SK-N-SH (cell line): Measurements from ENCODE around the gene ABLIM2. TPM values are rescaled to one million over a fixed set of nuclear protein-coding genes. Genes with fewer than 3 reads are reported as not detected.

Experiments used
- CTCF ChIA-PET: fragments of 300-600, 350-600 bp; formaldehyde crosslinking; extraction: SDS; loops from one replicate; lab custom pipeline; 2021; lab: Yijun Ruan, JAX
- POLR2A ChIA-PET: fragments of 350-600 bp; sonication (Branson Sonifier 250); formaldehyde crosslinking; extraction: SDS; loops from one replicate; lab custom pipeline; 2020; ENCODE audit warnings: antibody characterized with exemption, inconsistent platforms; lab: Yijun Ruan, JAX
- DNase-seq: peaks from one replicate; pipeline ENCODE4 v3.0.0; 2012
- H2AFZ ChIP-seq: fragments of 200-600 bp; sonication (generic); 2 replicates; pipeline ENCODE4 v1.8.1; 2016; ENCODE audit warnings: antibody characterized with exemption, mild to moderate bottlenecking, low read depth
- H3F3A ChIP-seq: fragments of 200-600 bp; sonication (generic); replicated peaks from 2 replicates; pipeline ENCODE3; 2016; ENCODE audit warnings: antibody characterized with exemption, mild to moderate bottlenecking; ENCODE audit not compliant: insufficient read depth
- H3K27ac ChIP-seq, 2 experiments: fragments of 200-500 bp in 1 of 2; fragments of 200-600 bp in 1 of 2; sonication (Bioruptor generic) in 1 of 2; sonication (generic), shearing (Covaris generic) in 1 of 2; 2 replicates each; pipeline versions ENCODE4 v1.5.1 to v1.6.1; 2014 to 2016; ENCODE audit warnings: low read depth in 2 of 2, inconsistent platforms in 1 of 2, low read length in 1 of 2, mild to moderate bottlenecking in 1 of 2, mixed read lengths in 1 of 2
- H3K27me3 ChIP-seq: fragments of 200-600 bp; sonication (generic), shearing (Covaris generic); 2 replicates; pipeline ENCODE4 v1.6.1; 2016; ENCODE audit warnings: mixed run types; ENCODE audit not compliant: insufficient read depth
- H3K36me3 ChIP-seq, 2 experiments: fragments of 200-500 bp in 1 of 2; fragments of 200-600 bp in 1 of 2; sonication (Bioruptor generic) in 1 of 2; sonication (generic) in 1 of 2; replicated peaks in 1 of 2; 2 replicates each; pipeline versions ENCODE3 to v1.5.1; 2014 to 2016; ENCODE audit warnings: low read length in 1 of 2, mild to moderate bottlenecking in 1 of 2; ENCODE audit not compliant: insufficient read depth in 2 of 2, control insufficient read depth in 1 of 2
- H3K4me1 ChIP-seq, 2 experiments: fragments of 200-500 bp in 1 of 2; fragments of 200-600 bp in 1 of 2; sonication (Bioruptor generic) in 1 of 2; sonication (generic), shearing (Covaris generic) in 1 of 2; 2 replicates each; pipeline versions ENCODE4 v1.5.1 to v1.6.1; 2014 to 2016; ENCODE audit warnings: low read depth in 1 of 2, low read length in 1 of 2, mixed run types in 1 of 2; ENCODE audit not compliant: insufficient read depth in 2 of 2, control insufficient read depth in 1 of 2
- H3K4me2 ChIP-seq: fragments of 200-600 bp; sonication (generic), shearing (Covaris generic); 2 replicates; pipeline ENCODE4 v1.6.1; 2017; ENCODE audit warnings: mixed run types
- H3K4me3 ChIP-seq, 2 experiments: fragments of 200-500 bp in 1 of 2; fragments of 200-600 bp in 1 of 2; sonication (Bioruptor generic) in 1 of 2; sonication (generic), shearing (Covaris generic) in 1 of 2; 2 replicates each; pipeline versions ENCODE4 v1.5.1 to v1.8.1; 2014 to 2016; ENCODE audit warnings: low read depth in 2 of 2, inconsistent platforms in 1 of 2, low read length in 1 of 2, mild to moderate bottlenecking in 1 of 2, mixed read lengths in 1 of 2, moderate library complexity in 1 of 2
- H3K79me2 ChIP-seq: fragments of 200-600 bp; sonication (generic); 2 replicates; pipeline ENCODE4 v1.8.1; 2017; ENCODE audit warnings: mild to moderate bottlenecking; ENCODE audit not compliant: insufficient read depth
- H3K9ac ChIP-seq: fragments of 200-600 bp; sonication (generic); 2 replicates; pipeline ENCODE4 v1.6.1; 2017; ENCODE audit warnings: mixed run types
- H3K9me2 ChIP-seq: fragments of 200-600 bp; sonication (generic); 2 replicates; pipeline ENCODE4 v1.6.1; 2017; ENCODE audit warnings: mixed run types
- H3K9me3 ChIP-seq: fragments of 200-600 bp; sonication (generic); 2 replicates; pipeline ENCODE4 v1.6.1; 2017; ENCODE audit warnings: mixed run types, mild to moderate bottlenecking, moderate library complexity
- H4K20me1 ChIP-seq: fragments of 200-600 bp; sonication (generic); 2 replicates; pipeline ENCODE4 v1.6.1; 2017; ENCODE audit warnings: mild to moderate bottlenecking, mixed run types; ENCODE audit not compliant: insufficient read depth
- EZH2phosphoT487 ChIP-seq: fragments of 200-600 bp; sonication (generic); IDR thresholded peaks from 2 replicates; pipeline ENCODE4 v1.6.1; 2017; ENCODE audit warnings: low read depth, mixed run types, mild to moderate bottlenecking, antibody characterized with exemption, moderate library complexity, borderline replicate concordance
- FOXJ3 ChIP-seq: sonication (generic); formaldehyde crosslinking; IDR thresholded peaks from 2 replicates; pipeline ENCODE4 v1.5.1; 2020; ENCODE audit warnings: mild to moderate bottlenecking, missing genetic modification reagents
- GABPA ChIP-seq: IDR thresholded peaks from 2 replicates; pipeline ENCODE4 v1.4.0; 2012; ENCODE audit warnings: low read depth, mild to moderate bottlenecking
- GATA2 ChIP-seq: sonication (generic); formaldehyde crosslinking; IDR thresholded peaks from 2 replicates; pipeline ENCODE4 v1.5.0; 2020; ENCODE audit warnings: mild to moderate bottlenecking, missing genetic modification reagents
- JUND ChIP-seq: IDR thresholded peaks from 2 replicates; pipeline ENCODE4 v1.4.0; 2012
- NFIC ChIP-seq: IDR thresholded peaks from 2 replicates; pipeline ENCODE4 v1.4.0; 2012; ENCODE audit warnings: borderline replicate concordance
- RAD21 ChIP-seq: IDR thresholded peaks from 2 replicates; pipeline ENCODE4 v1.6.1; 2012; ENCODE audit warnings: mild to moderate bottlenecking, low read length
- RFX5 ChIP-seq: IDR thresholded peaks from 2 replicates; pipeline ENCODE4 v1.6.1; 2012; ENCODE audit warnings: mild to moderate bottlenecking, improper control_type of control experiment, low read length
- RXRA ChIP-seq: IDR thresholded peaks from 2 replicates; pipeline ENCODE4 v1.4.0; 2012; ENCODE audit warnings: low read depth, mild to moderate bottlenecking, borderline replicate concordance
- SIN3A ChIP-seq: IDR thresholded peaks from 2 replicates; pipeline ENCODE4 v1.6.1; 2012; ENCODE audit warnings: low read depth, mild to moderate bottlenecking, low read length, moderate library complexity, borderline replicate concordance
- SMC3 ChIP-seq: IDR thresholded peaks from 2 replicates; pipeline ENCODE4 v1.6.1; 2012; ENCODE audit warnings: low read depth, low read length, improper control_type of control experiment
- TAF1 ChIP-seq: IDR thresholded peaks from 2 replicates; pipeline ENCODE4 v1.6.1; 2012; ENCODE audit warnings: low read depth, mild to moderate bottlenecking, low read length, moderate library complexity, borderline replicate concordance
- TEAD4 ChIP-seq: IDR thresholded peaks from 2 replicates; pipeline ENCODE4 v1.4.0; 2012; ENCODE audit warnings: mild to moderate bottlenecking, borderline replicate concordance; ENCODE audit not compliant: insufficient read depth
- WGBS: methylation state at CpG from one replicate; pipeline ENCODE4 v1.1.6; 2017; ENCODE audit warnings: low lambda C conversion rate; 5-methylcytosine and 5-hydroxymethylcytosine counted together
- polyA plus RNA-seq, 3 experiments: library from polyadenylated mRNA; depleted of rRNA; stranded (reverse); fragments of >200 nt; gene quantifications; 2 replicates each; pipeline ENCODE4 v1.2.3, GENCODE V29; 2012
- TF ChIP-seq, protein P1 (sequence below): IDR thresholded peaks from 2 replicates; pipeline ENCODE4 v1.6.1; 2012; ENCODE audit warnings: mild to moderate bottlenecking, low read depth, low read length, moderate library complexity
- TF ChIP-seq, protein P2 (sequence below): fragments of 150-350 bp; IDR thresholded peaks from 2 replicates; pipeline ENCODE4 v1.6.1; 2017; ENCODE audit warnings: antibody characterized with exemption, low read length, low read depth, borderline replicate concordance
- TF ChIP-seq, protein P3 (sequence below): fragments of 150-350 bp; IDR thresholded peaks from 2 replicates; pipeline ENCODE4 v1.6.1; 2016; ENCODE audit warnings: mild to moderate bottlenecking, low read depth, low read length
- TF ChIP-seq, protein P4 (sequence below): fragments of 200-600 bp; sonication (generic); IDR thresholded peaks from 2 replicates; pipeline ENCODE4 v1.6.1; 2017; ENCODE audit warnings: antibody characterized with exemption, mild to moderate bottlenecking, moderate library complexity
- TF ChIP-seq, protein P5 (sequence below): IDR thresholded peaks from 2 replicates; pipeline ENCODE4 v1.4.0; 2012; ENCODE audit warnings: low read depth, borderline replicate concordance

The ABLIM2 gene
- polyA plus RNA-seq, 1 of the 3 experiments (the other 2 are of a cell fraction): 0.53 TPM

DNA sequence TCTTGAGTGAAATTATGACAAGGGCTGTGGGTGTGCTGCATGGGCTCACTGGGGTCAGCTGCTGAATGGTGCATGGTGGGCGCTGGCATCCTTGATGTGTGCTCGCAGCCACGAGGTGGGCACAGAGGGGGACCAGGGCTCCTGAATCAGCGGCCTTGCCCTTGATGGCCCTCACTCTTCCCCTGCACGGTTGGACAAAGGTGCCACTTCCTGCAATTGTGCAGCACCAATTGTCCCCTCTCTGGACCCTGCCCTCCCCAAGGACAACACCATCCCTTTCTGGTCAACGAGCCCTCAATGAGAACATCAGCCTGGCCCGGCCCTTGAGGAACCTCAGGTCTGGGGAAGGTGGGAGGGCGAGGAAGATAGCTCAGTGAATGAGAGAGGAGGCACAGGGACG, 16.1 kb downstream of the ABLIM2 start:
- no peak for DNase-seq
- Histone ChIP-seq H3F3A (no peaks in the 10 kb centered on the region), H3K79me2 (no peaks in the 10 kb centered on the region), H4K20me1 (no peaks in the 10 kb centered on the region), H3K4me2 (no peak overlapping the region)
- 63% methylated on average over 9 of the region's 9 CpGs for WGBS
- TF ChIP-seq RXRA (no peak), FOXJ3 (CRISPR knock-in tag) (no peak), JUND (no peak), SMC3 (no peak), GABPA (no peak), GATA2 (CRISPR knock-in tag) (no peak), EZH2phosphoT487 (no peak), RFX5 (no peak), RAD21 (no peak), TEAD4 (no peak), NFIC (no peak), SIN3A (no peak), TAF1 (no peak)
- TF ChIP-seq, protein P1, sequence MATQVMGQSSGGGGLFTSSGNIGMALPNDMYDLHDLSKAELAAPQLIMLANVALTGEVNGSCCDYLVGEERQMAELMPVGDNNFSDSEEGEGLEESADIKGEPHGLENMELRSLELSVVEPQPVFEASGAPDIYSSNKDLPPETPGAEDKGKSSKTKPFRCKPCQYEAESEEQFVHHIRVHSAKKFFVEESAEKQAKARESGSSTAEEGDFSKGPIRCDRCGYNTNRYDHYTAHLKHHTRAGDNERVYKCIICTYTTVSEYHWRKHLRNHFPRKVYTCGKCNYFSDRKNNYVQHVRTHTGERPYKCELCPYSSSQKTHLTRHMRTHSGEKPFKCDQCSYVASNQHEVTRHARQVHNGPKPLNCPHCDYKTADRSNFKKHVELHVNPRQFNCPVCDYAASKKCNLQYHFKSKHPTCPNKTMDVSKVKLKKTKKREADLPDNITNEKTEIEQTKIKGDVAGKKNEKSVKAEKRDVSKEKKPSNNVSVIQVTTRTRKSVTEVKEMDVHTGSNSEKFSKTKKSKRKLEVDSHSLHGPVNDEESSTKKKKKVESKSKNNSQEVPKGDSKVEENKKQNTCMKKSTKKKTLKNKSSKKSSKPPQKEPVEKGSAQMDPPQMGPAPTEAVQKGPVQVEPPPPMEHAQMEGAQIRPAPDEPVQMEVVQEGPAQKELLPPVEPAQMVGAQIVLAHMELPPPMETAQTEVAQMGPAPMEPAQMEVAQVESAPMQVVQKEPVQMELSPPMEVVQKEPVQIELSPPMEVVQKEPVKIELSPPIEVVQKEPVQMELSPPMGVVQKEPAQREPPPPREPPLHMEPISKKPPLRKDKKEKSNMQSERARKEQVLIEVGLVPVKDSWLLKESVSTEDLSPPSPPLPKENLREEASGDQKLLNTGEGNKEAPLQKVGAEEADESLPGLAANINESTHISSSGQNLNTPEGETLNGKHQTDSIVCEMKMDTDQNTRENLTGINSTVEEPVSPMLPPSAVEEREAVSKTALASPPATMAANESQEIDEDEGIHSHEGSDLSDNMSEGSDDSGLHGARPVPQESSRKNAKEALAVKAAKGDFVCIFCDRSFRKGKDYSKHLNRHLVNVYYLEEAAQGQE: no peak
- TF ChIP-seq, protein P2, sequence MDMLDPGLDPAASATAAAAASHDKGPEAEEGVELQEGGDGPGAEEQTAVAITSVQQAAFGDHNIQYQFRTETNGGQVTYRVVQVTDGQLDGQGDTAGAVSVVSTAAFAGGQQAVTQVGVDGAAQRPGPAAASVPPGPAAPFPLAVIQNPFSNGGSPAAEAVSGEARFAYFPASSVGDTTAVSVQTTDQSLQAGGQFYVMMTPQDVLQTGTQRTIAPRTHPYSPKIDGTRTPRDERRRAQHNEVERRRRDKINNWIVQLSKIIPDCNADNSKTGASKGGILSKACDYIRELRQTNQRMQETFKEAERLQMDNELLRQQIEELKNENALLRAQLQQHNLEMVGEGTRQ: no peak
- TF ChIP-seq, protein P3, sequence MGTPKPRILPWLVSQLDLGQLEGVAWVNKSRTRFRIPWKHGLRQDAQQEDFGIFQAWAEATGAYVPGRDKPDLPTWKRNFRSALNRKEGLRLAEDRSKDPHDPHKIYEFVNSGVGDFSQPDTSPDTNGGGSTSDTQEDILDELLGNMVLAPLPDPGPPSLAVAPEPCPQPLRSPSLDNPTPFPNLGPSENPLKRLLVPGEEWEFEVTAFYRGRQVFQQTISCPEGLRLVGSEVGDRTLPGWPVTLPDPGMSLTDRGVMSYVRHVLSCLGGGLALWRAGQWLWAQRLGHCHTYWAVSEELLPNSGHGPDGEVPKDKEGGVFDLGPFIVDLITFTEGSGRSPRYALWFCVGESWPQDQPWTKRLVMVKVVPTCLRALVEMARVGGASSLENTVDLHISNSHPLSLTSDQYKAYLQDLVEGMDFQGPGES: no peak
- TF ChIP-seq, protein P4, sequence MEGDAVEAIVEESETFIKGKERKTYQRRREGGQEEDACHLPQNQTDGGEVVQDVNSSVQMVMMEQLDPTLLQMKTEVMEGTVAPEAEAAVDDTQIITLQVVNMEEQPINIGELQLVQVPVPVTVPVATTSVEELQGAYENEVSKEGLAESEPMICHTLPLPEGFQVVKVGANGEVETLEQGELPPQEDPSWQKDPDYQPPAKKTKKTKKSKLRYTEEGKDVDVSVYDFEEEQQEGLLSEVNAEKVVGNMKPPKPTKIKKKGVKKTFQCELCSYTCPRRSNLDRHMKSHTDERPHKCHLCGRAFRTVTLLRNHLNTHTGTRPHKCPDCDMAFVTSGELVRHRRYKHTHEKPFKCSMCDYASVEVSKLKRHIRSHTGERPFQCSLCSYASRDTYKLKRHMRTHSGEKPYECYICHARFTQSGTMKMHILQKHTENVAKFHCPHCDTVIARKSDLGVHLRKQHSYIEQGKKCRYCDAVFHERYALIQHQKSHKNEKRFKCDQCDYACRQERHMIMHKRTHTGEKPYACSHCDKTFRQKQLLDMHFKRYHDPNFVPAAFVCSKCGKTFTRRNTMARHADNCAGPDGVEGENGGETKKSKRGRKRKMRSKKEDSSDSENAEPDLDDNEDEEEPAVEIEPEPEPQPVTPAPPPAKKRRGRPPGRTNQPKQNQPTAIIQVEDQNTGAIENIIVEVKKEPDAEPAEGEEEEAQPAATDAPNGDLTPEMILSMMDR: no peak
- TF ChIP-seq, protein P5, sequence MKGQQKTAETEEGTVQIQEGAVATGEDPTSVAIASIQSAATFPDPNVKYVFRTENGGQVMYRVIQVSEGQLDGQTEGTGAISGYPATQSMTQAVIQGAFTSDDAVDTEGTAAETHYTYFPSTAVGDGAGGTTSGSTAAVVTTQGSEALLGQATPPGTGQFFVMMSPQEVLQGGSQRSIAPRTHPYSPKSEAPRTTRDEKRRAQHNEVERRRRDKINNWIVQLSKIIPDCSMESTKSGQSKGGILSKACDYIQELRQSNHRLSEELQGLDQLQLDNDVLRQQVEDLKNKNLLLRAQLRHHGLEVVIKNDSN: no peak
- TF ChIP-seq, all 33 proteins: peak for 0
- no peak overlapping the region for H3K9ac ChIP-seq
- no peak overlapping the region for H3K27ac ChIP-seq
- no peaks in the 10 kb centered on the region for H3K36me3 ChIP-seq
- H3K4me3 ChIP-seq: no peak overlapping the region
- ChIA-PET CTCF (interaction anchor here (1.2 kb wide), 1 partner anchor 34 kb away, joined by 7 read pairs; no protein-coding TSS in a partner anchor), POLR2A (interaction anchor here (0.9 kb wide), 1 partner anchor 16 kb away, joined by 3 read pairs; no protein-coding TSS in a partner anchor)
- no peak overlapping the region for H2AFZ ChIP-seq
- H3K9me2 ChIP-seq: no peaks in the 10 kb centered on the region
- H3K4me1 ChIP-seq: peaks cover 0 to 7% of the 10 kb centered on the region in 2 experiments; a peak in 1 of 4 replicates
- no peaks in the 10 kb centered on the region for H3K9me3 ChIP-seq
- H3K27me3 ChIP-seq: peaks cover 5% of the 10 kb centered on the region; the same call in 1 of the 2 replicates
